ENCODE measurements around the gene NDUFB4. TPM values are rescaled to one million over a fixed set of nuclear protein-coding genes. Genes with fewer than 3 reads are reported as not detected.

The NDUFB4 gene
- polyA plus RNA-seq, 1 donor (not counting 4 experiments of a cell fraction or from before 2014, with no cell fraction given) = 143 TPM

GRCh38 chr3:120645083-120645845 lies 49.1 kb downstream of the NDUFB4 start:
- no peak for FAIRE-seq
- Histone ChIP-seq H3K9me3 (ENCODE audit: control insufficient read depth, low read depth, low read length) (no peaks in the 10 kb centered on the region), H3K36me3 (ENCODE audit: control insufficient read depth in 2 of 2, extremely low read depth in 1 of 2, insufficient read depth in 2 of 2, low read length in 2 of 2) (no peaks in the 10 kb centered on the region), H3K27me3 (ENCODE audit: control insufficient read depth, extremely low read depth, insufficient read depth, low read length) (no peaks in the 10 kb centered on the region), H3K79me2 (ENCODE audit: control insufficient read depth, insufficient read depth, low read length) (no peaks in the 10 kb centered on the region), H3K27ac (ENCODE audit: control insufficient read depth, insufficient read depth, low read length) (no peak overlapping the region), H3K4me2 (ENCODE audit: control insufficient read depth, extremely low read depth, insufficient read depth, low read depth, low read length) (no peak overlapping the region), H3K9ac (ENCODE audit: control insufficient read depth, extremely low read depth, insufficient read depth, low read length) (no peak overlapping the region), H4K20me1 (ENCODE audit: control insufficient read depth, extremely low read depth, insufficient read depth, low read length) (no peaks in the 10 kb centered on the region), H2AFZ (ENCODE audit: control insufficient read depth, low read length) (no peak overlapping the region), H3K9me1 (ENCODE audit: control insufficient read depth, extremely low read depth, insufficient read depth, low read length) (no peaks in the 10 kb centered on the region), H3K4me1 (ENCODE audit: control insufficient read depth, extremely low read depth, insufficient read depth, low read length) (no peaks in the 10 kb centered on the region), H3K4me3 (ENCODE audit: control insufficient read depth in 2 of 3, extremely low read depth in 1 of 3, insufficient read depth in 2 of 3, low read depth in 1 of 3, low read length in 3 of 3) (no peak overlapping the region)
- no peak for TF ChIP-seq EZH2 (IDR thresholded peaks at IDR 0.05; ENCODE audit: low read length)
- no peak for TF ChIP-seq CTCF (optimal IDR thresholded peaks at IDR 0.05 in 1 of 3, IDR thresholded peaks at IDR 0.05 in 1 of 3, conservative IDR thresholded peaks at IDR 0.05 in 1 of 3; ENCODE audit: extremely low read depth in 1 of 3, insufficient read depth in 2 of 3, low read length in 3 of 3)
- dilution Hi-C loops (cut with MboI; ENCODE audit: extremely low pct_ligation_motif_present, low sequenced_read_pairs) = no loop called here
- no peak for DNase-seq (ENCODE audit: low read depth, low spot score)

GRCh38 chr3:120646771-120647432 lies 50.8 kb downstream of the NDUFB4 start:
- no peaks in the 10 kb centered on the region for H4K20me1 ChIP-seq (ENCODE audit: control insufficient read depth, extremely low read depth, insufficient read depth, low read length)
- H3K9me1 ChIP-seq (ENCODE audit: control insufficient read depth, extremely low read depth, insufficient read depth, low read length) = no peaks in the 10 kb centered on the region
- no peak overlapping the region for H3K4me3 ChIP-seq (ENCODE audit: control insufficient read depth in 2 of 3, extremely low read depth in 1 of 3, insufficient read depth in 2 of 3, low read depth in 1 of 3, low read length in 3 of 3)
- no peaks in the 10 kb centered on the region for H3K36me3 ChIP-seq (ENCODE audit: control insufficient read depth in 2 of 2, extremely low read depth in 1 of 2, insufficient read depth in 2 of 2, low read length in 2 of 2)
- H3K27ac ChIP-seq (ENCODE audit: control insufficient read depth, insufficient read depth, low read length) = no peak overlapping the region
- H3K4me2 ChIP-seq (ENCODE audit: control insufficient read depth, extremely low read depth, insufficient read depth, low read depth, low read length) = no peak overlapping the region
- no peaks in the 10 kb centered on the region for H3K27me3 ChIP-seq (ENCODE audit: control insufficient read depth, extremely low read depth, insufficient read depth, low read length)
- DNase-seq (ENCODE audit: low read depth, low spot score) (no peak), FAIRE-seq (no peak)
- no peak overlapping the region for H3K9ac ChIP-seq (ENCODE audit: control insufficient read depth, extremely low read depth, insufficient read depth, low read length)
- H3K9me3 ChIP-seq (ENCODE audit: control insufficient read depth, low read depth, low read length) = no peaks in the 10 kb centered on the region
- TF ChIP-seq EZH2 (IDR thresholded peaks at IDR 0.05; ENCODE audit: low read length) (no peak), CTCF (optimal IDR thresholded peaks at IDR 0.05 in 1 of 3, IDR thresholded peaks at IDR 0.05 in 1 of 3, conservative IDR thresholded peaks at IDR 0.05 in 1 of 3; ENCODE audit: extremely low read depth in 1 of 3, insufficient read depth in 2 of 3, low read length in 3 of 3) (no peak)
- no peaks in the 10 kb centered on the region for H3K79me2 ChIP-seq (ENCODE audit: control insufficient read depth, insufficient read depth, low read length)
- H3K4me1 ChIP-seq (ENCODE audit: control insufficient read depth, extremely low read depth, insufficient read depth, low read length) = no peaks in the 10 kb centered on the region
- dilution Hi-C loops (cut with MboI; ENCODE audit: extremely low pct_ligation_motif_present, low sequenced_read_pairs) = no loop called here
- H2AFZ ChIP-seq (ENCODE audit: control insufficient read depth, low read length) = no peak overlapping the region
